Stimulated activated CD8-positive, alpha-beta memory T cell treated with anti-CD3 and anti-CD28 coated beads, Interleukin-2, amount 100 ng/mL, for 48 hours (primary cell): Measurements from ENCODE around the gene SEC63.
"Not testable (repeated sequence)": the region's sequence is repeated elsewhere in the genome, so short reads cannot be mapped to it uniquely, and the experiment has no call there.

Experiments used
- DNase-seq, 2 donors: peaks; one replicate each; pipeline ENCODE4 v3.0.0-alpha.2; 2020; ENCODE audit warnings: low read depth in 2 of 2

SEC63 gene

GRCh38 chr6:107931894-107932293 is 26.1 kb downstream of the SEC63 start:
- no peak for DNase-seq

GRCh38 chr6:107928984-107929383 is 29.0 kb downstream of the SEC63 start:
- DNase-seq: no peak

GRCh38 chr6:107926697-107927544 is 31.1 kb downstream of the SEC63 start:
- not testable (repeated sequence) for DNase-seq

- DNase-seq: no peak
These were observed 40.3 kb downstream of the SEC63 start for GRCh38 chr6:107917451-107918375.

GRCh38 chr6:107916961-107917360 is 41.0 kb downstream of the SEC63 start:
- DNase-seq: not testable (repeated sequence)

GRCh38 chr6:107911692-107912091 is 46.3 kb downstream of the SEC63 start:
- no peak for DNase-seq

- no peak for DNase-seq
These were observed 63.1 kb downstream of the SEC63 start for GRCh38 chr6:107894809-107895396.

GRCh38 chr6:107890431-107890830 is 67.6 kb downstream of the SEC63 start:
- not testable (repeated sequence) for DNase-seq

- not testable (repeated sequence) for DNase-seq
These were observed 72.1 kb downstream of the SEC63 start for GRCh38 chr6:107885950-107886349.

GRCh38 chr6:107879941-107880340 is 78.1 kb downstream of the SEC63 start:
- no peak for DNase-seq

- DNase-seq: no peak
These were observed 80.0 kb downstream of the SEC63 start for GRCh38 chr6:107877968-107878367.

GRCh38 chr6:107871976-107872375 is 86.0 kb downstream of the SEC63 start:
- no peak for DNase-seq

- not testable (repeated sequence) for DNase-seq
These were observed 86.5 kb downstream of the SEC63 start for GRCh38 chr6:107871512-107871911.

GRCh38 chr6:107871016-107871415 is 87.0 kb downstream of the SEC63 start:
- DNase-seq: no peak

- DNase-seq: no peak
These were observed 87.6 kb downstream of the SEC63 start for GRCh38 chr6:107870381-107870780.

GRCh38 chr6:107869871-107870270 is 88.1 kb downstream of the SEC63 start:
- no peak for DNase-seq

GRCh38 chr6:107868867-107869611 is 89.0 kb downstream of the SEC63 start:
- no peak for DNase-seq

GRCh38 chr6:107867302-107867615 is 90.7 kb downstream of the SEC63 start:
- no peak for DNase-seq

GRCh38 chr6:107866606-107867301 is 91.3 kb downstream of the SEC63 start:
- DNase-seq: no peak

GRCh38 chr6:107864226-107865127 is 93.5 kb downstream of the SEC63 start:
- no peak for DNase-seq
